Naive thymus-derived CD8-positive, alpha-beta T cell (primary cell): Measurements from ENCODE around the gene CDC34. TPM values are rescaled to one million over a fixed set of nuclear protein-coding genes. Genes with fewer than 3 reads are reported as not detected.
A peak's percentile ranks its signal among the peaks of the same experiment; 100 is the strongest.

Experiments used
- ATAC-seq, 2 donors: fragments of 150-1000 bp; cut with Tn5 transposase in 1 of 2; sonication (Bioruptor Pico), chemical (Tn5 transposase) in 1 of 2; 1 replicate in 1 of 2; 2 replicates in 1 of 2; pipeline ENCODE4 v1.10.0; 2021; ENCODE audit warnings: mild to moderate bottlenecking in 2 of 2, moderate library complexity in 2 of 2
- POLR2A ChIA-PET: fragments of 350-600 bp; sonication (Branson Sonifier 250); formaldehyde crosslinking; loops from one replicate; lab custom pipeline; 2021; ENCODE audit warnings: antibody characterized with exemption; lab: Charles Lee
- DNase-seq, 10 donors: peaks; one replicate each; pipeline versions ENCODE4 v3.0.0 to v3.0.0-alpha.2; 2020 to 2022
- H3K27ac Mint-ChIP-seq, 10 donors: one replicate each; pipeline ENCODE4 v1.8.0; 2020 to 2022; ENCODE audit warnings: mild to moderate bottlenecking in 10 of 10, mixed read lengths in 10 of 10, moderate library complexity in 4 of 10, inconsistent platforms in 1 of 10
- H3K27me3 Mint-ChIP-seq, 5 donors: one replicate each; pipeline ENCODE4 v1.8.0; 2021 to 2022; ENCODE audit warnings: mixed read lengths in 5 of 5
- H3K36me3 Mint-ChIP-seq, 3 donors: one replicate each; pipeline ENCODE4 v1.8.0; 2020 to 2022; ENCODE audit warnings: mixed read lengths in 3 of 3, mild to moderate bottlenecking in 2 of 3, inconsistent platforms in 1 of 3
- H3K4me1 Mint-ChIP-seq, 4 donors: one replicate each; pipeline ENCODE4 v1.8.0; 2021 to 2022; ENCODE audit warnings: mixed read lengths in 4 of 4
- H3K4me3 Mint-ChIP-seq, 10 donors: one replicate each; pipeline ENCODE4 v1.8.0; 2020 to 2022; ENCODE audit warnings: mild to moderate bottlenecking in 10 of 10, mixed read lengths in 10 of 10, moderate library complexity in 6 of 10, inconsistent platforms in 1 of 10
- H3K9me3 Mint-ChIP-seq, 9 donors: one replicate each; pipeline ENCODE4 v1.8.0; 2020 to 2022; ENCODE audit warnings: mixed read lengths in 9 of 9, mild to moderate bottlenecking in 3 of 9, inconsistent platforms in 1 of 9, moderate library complexity in 1 of 9
- polyA plus RNA-seq, 3 donors: library from polyadenylated mRNA; unstranded; fragments of 300-500 nt; fragmentation: Illumina TruSeq; gene quantifications; one replicate each; pipeline ENCODE4 v1.2.3, GENCODE V29; 2021
- total RNA-seq, 8 experiments: library from RNA in 2 of 8; stranded (reverse) in 2 of 8; gene quantifications; one replicate each; pipeline ENCODE4 v1.2.3 and lab custom pipeline; 2021 to 2026

Gene CDC34
- total and polyA plus RNA-seq, 5 experiments from 2014 or later, result 20.6 to 46.7 (median 41.7) TPM

- peaks cover 14 to 54% (median 43%) of the 10 kb centered on the region in 4 donors for H3K4me1 Mint-ChIP-seq
- H3K27me3 Mint-ChIP-seq, result peaks cover 0 to 3% (median 0%) of the 10 kb centered on the region in 5 donors
- POLR2A ChIA-PET, result interaction anchor here (0.7 to 2.1 kb wide), 5 partner anchors 11 to 66 kb away, joined by 3 to 17 read pairs (median 5); partner anchors contain the start of gene CDC34
- ATAC-seq (no peak), DNase-seq (no peak)
- peak overlapping the region in 9 of 10 donors; percentile 81 to 97 (median 92) for H3K27ac Mint-ChIP-seq
- peak overlapping the region; percentile 85 to 99 (median 91) for H3K4me3 Mint-ChIP-seq
- H3K9me3 Mint-ChIP-seq, result peaks cover 0 to 4% (median 0%) of the 10 kb centered on the region in 9 donors
- H3K36me3 Mint-ChIP-seq, result no peaks in the 10 kb centered on the region
Measured at GRCh38 chr19:572743-573518, 41.4 kb downstream of the CDC34 start.

GRCh38 chr19:573519-573825 is 41.9 kb downstream of the CDC34 start:
- Mint-ChIP-seq H3K4me1 (peaks cover 14 to 55% (median 43%) of the 10 kb centered on the region in 4 donors), H3K4me3 (peak overlapping the region; percentile 79 to 94 (median 86)), H3K36me3 (peaks cover 0 to 3% (median 0%) of the 10 kb centered on the region in 3 donors), H3K27me3 (peaks cover 0 to 3% (median 0%) of the 10 kb centered on the region in 5 donors), H3K27ac (peak overlapping the region in 9 of 10 donors; percentile 5 to 87 (median 62)), H3K9me3 (peaks cover 0 to 4% (median 0%) of the 10 kb centered on the region in 9 donors)
- DNase-seq, result no peak
- ATAC-seq, result no peak
- POLR2A ChIA-PET, result no interaction called here

GRCh38 chr19:574658-575526 is 43.3 kb downstream of the CDC34 start:
- H3K4me1 Mint-ChIP-seq, result peaks cover 14 to 51% (median 41%) of the 10 kb centered on the region in 4 donors
- peak overlapping the region in 5 of 10 donors; percentile 24 to 62 (median 46) for H3K27ac Mint-ChIP-seq
- POLR2A ChIA-PET, result interaction anchor here (0.6 to 1.0 kb wide), 3 partner anchors 30 to 59 kb away, joined by 3 to 4 read pairs (median 3); partner anchors contain the start of gene GZMM

DNA sequence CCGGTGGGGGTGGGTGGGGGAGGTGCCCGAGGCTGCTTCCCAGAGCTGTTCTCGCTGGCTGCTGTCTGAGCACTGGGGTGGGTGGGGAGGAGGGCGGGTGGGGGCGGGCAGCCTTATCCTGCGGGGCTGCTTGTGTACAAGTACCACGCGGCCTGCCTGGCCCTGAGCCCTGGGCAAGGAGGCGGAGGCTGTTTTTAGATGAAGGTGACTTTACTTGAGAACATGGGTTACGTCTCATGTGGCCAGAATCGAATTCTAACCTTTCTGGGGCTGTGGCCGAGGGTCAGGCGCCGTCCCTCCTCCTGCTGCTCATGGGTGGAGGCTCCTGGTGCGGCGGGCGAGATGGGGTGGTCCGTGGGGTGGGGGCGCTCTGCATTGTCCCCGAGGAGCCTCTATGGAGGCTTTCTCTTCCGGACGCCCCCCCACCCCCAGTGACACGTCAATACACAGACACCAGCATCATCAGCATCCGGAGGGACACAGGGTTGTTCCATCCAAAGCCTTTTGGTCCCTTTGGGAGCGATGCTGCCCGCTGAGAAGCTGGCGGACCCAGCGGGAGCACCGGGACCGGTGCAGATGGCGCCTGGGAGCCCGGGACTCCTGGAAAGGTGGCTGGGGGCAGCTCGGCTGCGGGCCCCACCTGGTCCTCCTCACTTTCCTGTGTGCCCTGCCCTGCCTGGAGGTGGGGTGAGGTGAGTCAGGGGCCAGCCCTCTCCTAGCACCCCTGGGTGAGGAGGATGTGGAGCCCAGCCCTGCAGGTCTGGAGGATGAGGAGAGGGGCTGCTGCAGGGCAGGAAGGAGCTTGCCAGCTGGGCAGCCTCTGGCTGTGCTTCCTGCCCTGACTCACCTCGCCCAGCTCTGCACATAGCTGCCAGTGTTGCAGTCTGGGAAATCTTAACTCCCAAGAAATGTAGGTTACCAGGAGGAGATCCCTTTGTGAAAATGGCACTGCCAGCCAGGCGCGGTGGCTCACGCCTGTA is 44.3 kb downstream of the CDC34 start:
- Mint-ChIP-seq H3K4me1 (peaks cover 14 to 46% (median 40%) of the 10 kb centered on the region in 4 donors), H3K27me3 (no peaks in the 10 kb centered on the region), H3K27ac (no peak overlapping the region), H3K4me3 (peak overlapping the region in 4 of 10 donors; percentile 18 to 91 (median 48)), H3K36me3 (peaks cover 0 to 17% (median 0%) of the 10 kb centered on the region in 3 donors), H3K9me3 (peaks cover 0 to 4% (median 0%) of the 10 kb centered on the region in 9 donors)
- no peak for DNase-seq
- POLR2A ChIA-PET, result interaction anchor here (1.0 kb wide), 1 partner anchor 8 kb away, joined by 3 read pairs; no protein-coding TSS in a partner anchor
- ATAC-seq, result no peak

More at GRCh38 chr19:574658-575526, 43.3 kb downstream of the CDC34 start:
- peaks cover 0 to 1% (median 0%) of the 10 kb centered on the region in 5 donors for H3K27me3 Mint-ChIP-seq
- H3K4me3 Mint-ChIP-seq, result peak overlapping the region; percentile 65 to 94 (median 82)
- ATAC-seq (no peak), DNase-seq (no peak)
- H3K36me3 Mint-ChIP-seq, result peaks cover 0 to 13% (median 0%) of the 10 kb centered on the region in 3 donors
- H3K9me3 Mint-ChIP-seq, result peaks cover 0 to 4% (median 0%) of the 10 kb centered on the region in 9 donors

DNA sequence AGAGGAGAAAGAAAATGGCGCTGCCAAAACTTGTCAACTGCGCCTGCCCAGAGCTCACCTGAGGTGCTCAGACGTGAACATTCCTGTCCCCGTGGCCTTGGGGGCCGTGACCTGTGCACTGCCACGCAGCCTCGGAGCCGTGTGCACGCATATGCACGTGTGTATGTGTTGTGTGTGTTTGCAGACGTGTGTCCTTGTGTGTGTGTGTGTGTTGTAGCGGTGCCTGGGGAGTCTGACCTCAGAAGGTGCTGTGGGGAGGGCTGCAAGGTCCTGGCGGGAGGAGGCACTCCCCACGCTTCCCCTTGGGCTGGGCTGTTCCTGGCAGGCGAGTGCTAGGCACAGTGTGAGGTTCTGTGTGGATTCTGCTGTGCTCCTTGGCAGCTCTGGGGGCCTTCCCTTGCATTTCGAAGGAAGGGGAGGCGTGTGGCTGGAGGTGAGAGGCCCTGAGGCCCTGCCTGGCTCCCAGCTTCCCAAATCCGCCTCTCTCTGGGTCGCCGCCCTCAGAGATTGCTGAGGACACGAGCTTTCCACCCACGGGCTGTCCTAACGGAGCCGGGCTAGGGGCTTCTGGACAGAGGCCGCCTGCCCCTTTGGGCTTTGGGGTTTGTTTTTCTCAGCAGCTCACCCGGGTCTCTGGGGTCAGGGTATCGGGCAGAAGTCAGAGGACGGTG is 45.3 kb downstream of the CDC34 start:
- Mint-ChIP-seq H3K36me3 (peaks cover 0 to 19% (median 0%) of the 10 kb centered on the region in 3 donors), H3K27ac (no peak overlapping the region)
- DNase-seq, result no peak

GRCh38 chr19:577439-578392 is 46.2 kb downstream of the CDC34 start:
- H3K27me3 Mint-ChIP-seq, result no peaks in the 10 kb centered on the region
- H3K36me3 Mint-ChIP-seq, result peaks cover 0 to 23% (median under 1%) of the 10 kb centered on the region in 3 donors
- H3K27ac Mint-ChIP-seq, result no peak overlapping the region
- POLR2A ChIA-PET, result interaction anchor here (1.0 kb wide), 1 partner anchor 56 kb away, joined by 3 read pairs; no protein-coding TSS in a partner anchor
- ATAC-seq, result no peak
- H3K4me1 Mint-ChIP-seq, result peaks cover 7 to 39% (median 28%) of the 10 kb centered on the region in 4 donors
- H3K4me3 Mint-ChIP-seq, result no peak overlapping the region
- no peaks in the 10 kb centered on the region for H3K9me3 Mint-ChIP-seq
- no peak for DNase-seq

More for the DNA sequence above, 45.3 kb downstream of the CDC34 start:
- H3K27me3 Mint-ChIP-seq, result no peaks in the 10 kb centered on the region
- POLR2A ChIA-PET, result interaction anchor here (0.7 to 1.0 kb wide), 3 partner anchors 9 to 56 kb away, joined by 3 to 4 read pairs (median 3); no protein-coding TSS in a partner anchor
- ATAC-seq, result no peak
- H3K4me1 Mint-ChIP-seq, result peaks cover 9 to 40% (median 31%) of the 10 kb centered on the region in 4 donors
- peak overlapping the region in 2 of 10 donors; percentile 26 to 34 for H3K4me3 Mint-ChIP-seq
- no peaks in the 10 kb centered on the region for H3K9me3 Mint-ChIP-seq

DNA sequence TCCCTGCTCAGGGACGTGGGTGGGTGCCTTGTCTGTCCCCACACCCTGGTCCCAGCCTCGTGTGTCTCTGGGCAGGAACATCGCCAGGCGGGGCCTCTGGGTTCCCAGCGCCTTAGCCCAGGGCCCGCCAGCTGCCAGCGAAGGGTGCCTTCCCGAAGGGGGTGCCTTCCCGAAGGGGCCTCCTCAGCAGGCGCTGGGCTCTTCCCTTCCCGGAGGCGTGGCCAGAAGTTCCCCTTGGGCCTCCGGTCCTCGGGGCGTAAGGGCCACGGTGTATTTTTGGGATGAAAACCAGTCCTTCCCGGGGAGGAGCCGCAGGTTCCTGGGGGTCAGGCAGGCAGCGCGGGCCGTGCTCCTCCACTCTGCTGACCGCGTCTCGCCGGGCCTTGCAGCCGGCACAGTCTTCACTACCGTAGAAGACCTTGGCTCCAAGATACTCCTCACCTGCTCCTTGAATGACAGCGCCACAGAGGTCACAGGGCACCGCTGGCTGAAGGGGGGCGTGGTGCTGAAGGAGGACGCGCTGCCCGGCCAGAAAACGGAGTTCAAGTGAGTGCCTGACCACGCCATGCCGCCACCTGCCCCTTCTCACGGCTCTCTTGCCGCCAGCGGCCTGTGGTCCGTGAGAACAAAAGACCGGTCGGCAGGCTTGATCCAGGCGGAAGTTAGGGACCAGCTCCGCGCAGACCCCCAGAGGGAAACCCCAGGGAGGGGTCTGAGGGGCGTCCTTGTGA is 47.7 kb downstream of the CDC34 start:
- no peak overlapping the region for H3K27ac Mint-ChIP-seq
- H3K27me3 Mint-ChIP-seq, result no peaks in the 10 kb centered on the region
- ATAC-seq (no peak), DNase-seq (no peak)
- H3K4me3 Mint-ChIP-seq, result no peak overlapping the region
- H3K36me3 Mint-ChIP-seq, result peaks cover 0 to 29% (median 5%) of the 10 kb centered on the region in 3 donors
- peaks cover 6 to 31% (median 23%) of the 10 kb centered on the region in 4 donors for H3K4me1 Mint-ChIP-seq
- POLR2A ChIA-PET, result interaction anchor here (0.7 kb wide), 1 partner anchor 81 kb away, joined by 3 read pairs; no protein-coding TSS in a partner anchor
- H3K9me3 Mint-ChIP-seq, result no peaks in the 10 kb centered on the region

- DNase-seq, result no peak
- Mint-ChIP-seq H3K4me1 (peaks cover 5 to 25% (median 18%) of the 10 kb centered on the region in 4 donors), H3K4me3 (no peak overlapping the region), H3K36me3 (peaks cover 0 to 29% (median 5%) of the 10 kb centered on the region in 3 donors), H3K27me3 (no peaks in the 10 kb centered on the region), H3K27ac (no peak overlapping the region), H3K9me3 (no peaks in the 10 kb centered on the region)
- ATAC-seq, result no peak
- POLR2A ChIA-PET, result no interaction called here
Measured at GRCh38 chr19:579842-580155, 48.2 kb downstream of the CDC34 start.

GRCh38 chr19:580274-580835 is 48.8 kb downstream of the CDC34 start:
- H3K36me3 Mint-ChIP-seq, result peaks cover 0 to 29% (median 5%) of the 10 kb centered on the region in 3 donors
- no peaks in the 10 kb centered on the region for H3K9me3 Mint-ChIP-seq
- DNase-seq (no peak), ATAC-seq (no peak)
- no peak overlapping the region for H3K4me3 Mint-ChIP-seq
- H3K27ac Mint-ChIP-seq, result peak overlapping the region in 1 of 10 donors; percentile 21
- no peaks in the 10 kb centered on the region for H3K27me3 Mint-ChIP-seq
- peaks cover 5 to 21% (median 14%) of the 10 kb centered on the region in 4 donors for H3K4me1 Mint-ChIP-seq
- POLR2A ChIA-PET, result no interaction called here
